Measurements from ENCODE around the gene CSNK1E. TPM values are rescaled to one million over a fixed set of nuclear protein-coding genes. Genes with fewer than 3 reads are reported as not detected.

CSNK1E gene
- total RNA-seq, 1 experiment from 2014 or later: 178 TPM

GRCh38 chr22:38255697-38256096, 61.5 kb downstream of the CSNK1E start:
- no peak overlapping the region for H3K27ac Mint-ChIP-seq (ENCODE audit: unreplicated experiment)
- TF ChIP-seq, protein P1, sequence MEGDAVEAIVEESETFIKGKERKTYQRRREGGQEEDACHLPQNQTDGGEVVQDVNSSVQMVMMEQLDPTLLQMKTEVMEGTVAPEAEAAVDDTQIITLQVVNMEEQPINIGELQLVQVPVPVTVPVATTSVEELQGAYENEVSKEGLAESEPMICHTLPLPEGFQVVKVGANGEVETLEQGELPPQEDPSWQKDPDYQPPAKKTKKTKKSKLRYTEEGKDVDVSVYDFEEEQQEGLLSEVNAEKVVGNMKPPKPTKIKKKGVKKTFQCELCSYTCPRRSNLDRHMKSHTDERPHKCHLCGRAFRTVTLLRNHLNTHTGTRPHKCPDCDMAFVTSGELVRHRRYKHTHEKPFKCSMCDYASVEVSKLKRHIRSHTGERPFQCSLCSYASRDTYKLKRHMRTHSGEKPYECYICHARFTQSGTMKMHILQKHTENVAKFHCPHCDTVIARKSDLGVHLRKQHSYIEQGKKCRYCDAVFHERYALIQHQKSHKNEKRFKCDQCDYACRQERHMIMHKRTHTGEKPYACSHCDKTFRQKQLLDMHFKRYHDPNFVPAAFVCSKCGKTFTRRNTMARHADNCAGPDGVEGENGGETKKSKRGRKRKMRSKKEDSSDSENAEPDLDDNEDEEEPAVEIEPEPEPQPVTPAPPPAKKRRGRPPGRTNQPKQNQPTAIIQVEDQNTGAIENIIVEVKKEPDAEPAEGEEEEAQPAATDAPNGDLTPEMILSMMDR (IDR thresholded peaks at IDR 0.05; ENCODE audit: unreplicated experiment): no peak
- peaks cover 15% of the 10 kb centered on the region for H3K36me3 Mint-ChIP-seq (ENCODE audit: insufficient read depth, unreplicated experiment)
- no peaks in the 10 kb centered on the region for H3K9me3 Mint-ChIP-seq (ENCODE audit: low read depth, unreplicated experiment)
- no peak overlapping the region for H3K4me3 Mint-ChIP-seq (ENCODE audit: low read depth, unreplicated experiment)
- CTCF ChIA-PET: no interaction called here
- no peak for DNase-seq
- no peaks in the 10 kb centered on the region for H3K27me3 Mint-ChIP-seq (ENCODE audit: unreplicated experiment)
- BruUV-seq (replicated peaks): no TSS peak
- H3K4me1 Mint-ChIP-seq (ENCODE audit: low read depth, unreplicated experiment): peaks cover 14% of the 10 kb centered on the region
- intact Hi-C loops (cut with micrococcal nuclease; ENCODE audit: unreplicated experiment): no loop called here

DNA sequence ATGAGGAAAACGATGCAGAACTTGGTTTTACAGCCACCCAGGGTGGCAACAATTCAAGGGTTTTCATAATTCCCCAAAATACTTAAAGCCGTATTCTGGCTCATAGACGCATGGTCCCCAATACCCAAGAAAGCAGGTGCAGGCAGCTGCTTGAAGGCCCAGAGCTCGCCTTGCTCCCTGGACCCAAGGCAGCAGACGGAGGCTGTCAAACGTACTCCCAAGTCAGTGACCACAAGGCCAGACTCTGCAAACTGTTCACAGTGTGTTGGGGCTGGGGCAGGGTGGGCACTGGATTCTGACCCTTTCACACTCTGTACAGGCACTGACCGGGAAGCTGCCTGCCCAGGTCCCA, 65.9 kb downstream of the CSNK1E start:
- Mint-ChIP-seq H3K4me3 (ENCODE audit: low read depth, unreplicated experiment) (no peak overlapping the region), H3K36me3 (ENCODE audit: insufficient read depth, unreplicated experiment) (peaks cover 20% of the 10 kb centered on the region), H3K27ac (ENCODE audit: unreplicated experiment) (no peak overlapping the region), H3K4me1 (ENCODE audit: low read depth, unreplicated experiment) (no peaks in the 10 kb centered on the region), H3K27me3 (ENCODE audit: unreplicated experiment) (no peaks in the 10 kb centered on the region), H3K9me3 (ENCODE audit: low read depth, unreplicated experiment) (no peaks in the 10 kb centered on the region)
- no TSS peak for BruUV-seq (replicated peaks)
- DNase-seq: no peak
- CTCF ChIA-PET: no interaction called here
- intact Hi-C loops (cut with micrococcal nuclease; ENCODE audit: unreplicated experiment): no loop called here
- TF ChIP-seq, protein P1 (IDR thresholded peaks at IDR 0.05; ENCODE audit: unreplicated experiment): no peak

DNA sequence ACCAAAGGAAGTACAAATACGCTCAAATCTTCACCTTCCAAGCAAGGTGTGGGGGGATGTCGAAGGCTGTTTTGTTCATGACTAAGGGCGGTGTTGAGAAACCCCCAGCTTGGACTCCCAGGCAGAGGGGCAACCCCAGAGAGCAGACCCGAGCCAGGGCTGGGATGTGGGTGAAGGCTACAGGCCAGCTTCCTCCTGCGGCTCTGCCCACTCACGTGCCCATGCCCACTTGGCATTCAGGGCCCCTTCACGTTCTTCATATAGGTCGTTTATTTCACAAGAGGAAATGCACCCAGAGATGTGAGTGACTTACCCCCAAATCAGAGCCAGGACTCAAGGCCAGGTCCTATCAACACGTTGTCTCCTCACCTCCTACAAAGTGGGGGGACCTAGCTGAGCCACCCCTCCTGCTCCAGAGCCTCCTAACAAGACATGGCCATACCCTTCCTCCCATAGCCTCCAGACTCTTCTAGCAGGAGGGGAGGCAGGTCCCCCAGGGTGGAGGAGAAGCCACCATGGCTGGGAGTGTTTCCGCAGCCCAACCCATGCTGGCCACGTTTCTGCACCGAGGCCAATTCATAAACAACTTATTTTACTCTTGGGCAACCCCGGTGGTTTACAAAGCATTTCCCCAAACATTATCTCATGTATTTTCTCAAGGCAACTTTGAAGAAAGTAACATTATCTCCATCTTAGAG, 66.4 kb downstream of the CSNK1E start:
- Mint-ChIP-seq H3K9me3 (ENCODE audit: low read depth, unreplicated experiment) (no peaks in the 10 kb centered on the region), H3K4me1 (ENCODE audit: low read depth, unreplicated experiment) (no peaks in the 10 kb centered on the region), H3K4me3 (ENCODE audit: low read depth, unreplicated experiment) (no peak overlapping the region), H3K27me3 (ENCODE audit: unreplicated experiment) (no peaks in the 10 kb centered on the region), H3K27ac (ENCODE audit: unreplicated experiment) (no peak overlapping the region), H3K36me3 (ENCODE audit: insufficient read depth, unreplicated experiment) (peaks cover 21% of the 10 kb centered on the region)
- TF ChIP-seq, protein P1 (IDR thresholded peaks at IDR 0.05; ENCODE audit: unreplicated experiment): no peak
- intact Hi-C loops (cut with micrococcal nuclease; ENCODE audit: unreplicated experiment): no loop called here
- CTCF ChIA-PET: no interaction called here
- no peak for DNase-seq
- no TSS peak for BruUV-seq (replicated peaks)

GRCh38 chr22:38249803-38250642, 67.2 kb downstream of the CSNK1E start:
- intact Hi-C loops (cut with micrococcal nuclease; ENCODE audit: unreplicated experiment): no loop called here
- CTCF ChIA-PET: no interaction called here
- H3K4me3 Mint-ChIP-seq (ENCODE audit: low read depth, unreplicated experiment): no peak overlapping the region
- H3K4me1 Mint-ChIP-seq (ENCODE audit: low read depth, unreplicated experiment): no peaks in the 10 kb centered on the region
- peaks cover 21% of the 10 kb centered on the region for H3K36me3 Mint-ChIP-seq (ENCODE audit: insufficient read depth, unreplicated experiment)
- BruUV-seq (replicated peaks): no TSS peak
- H3K27me3 Mint-ChIP-seq (ENCODE audit: unreplicated experiment): no peaks in the 10 kb centered on the region
- TF ChIP-seq, protein P1 (IDR thresholded peaks at IDR 0.05; ENCODE audit: unreplicated experiment): no peak
- no peak for DNase-seq
- no peak overlapping the region for H3K27ac Mint-ChIP-seq (ENCODE audit: unreplicated experiment)
- no peaks in the 10 kb centered on the region for H3K9me3 Mint-ChIP-seq (ENCODE audit: low read depth, unreplicated experiment)
